Gastroesophageal sphincter (tissue), 4 donors: Measurements from ENCODE around the gene VLDLR. TPM values are rescaled to one million over a fixed set of nuclear protein-coding genes. Genes with fewer than 3 reads are reported as not detected.
A peak's percentile ranks its signal among the peaks of the same experiment; 100 is the strongest.

Experiments used
- ATAC-seq: fragments of 150-250 bp; one replicate; pipeline ENCODE4 v1.9.1; 2016; ENCODE audit warnings: mild to moderate bottlenecking, moderate library complexity
- H3K27ac ChIP-seq, 4 donors: fragments of 200-600 bp; sonication (generic) in 3 of 4; 1 replicate in 3 of 4; 2 replicates in 1 of 4; pipeline ENCODE4 v1.5.1; 2016 to 2019
- H3K27me3 ChIP-seq: fragments of 200-600 bp; sonication (generic); one replicate; pipeline ENCODE4 v1.5.1; 2019
- H3K36me3 ChIP-seq, 2 donors: fragments of 200-600 bp; sonication (generic); one replicate each; pipeline ENCODE4 v1.5.1; 2019; ENCODE audit warnings: control low read depth in 1 of 2
- H3K4me1 ChIP-seq, 3 donors: fragments of 200-600 bp; sonication (generic); 1 replicate in 2 of 3; 2 replicates in 1 of 3; pipeline ENCODE4 v1.5.1; 2016 to 2019; ENCODE audit warnings: control low read depth in 2 of 3
- H3K4me3 ChIP-seq, 2 donors: fragments of 200-600 bp; sonication (generic); one replicate each; pipeline ENCODE4 v1.5.1; 2019; ENCODE audit warnings: mild to moderate bottlenecking in 1 of 2, moderate library complexity in 1 of 2
- H3K9me3 ChIP-seq, 3 donors: fragments of 200-600 bp; sonication (generic); one replicate each; pipeline ENCODE4 v1.5.1; 2017 to 2019; ENCODE audit warnings: control low read depth in 2 of 3
- EP300 ChIP-seq: sonication (generic); formaldehyde crosslinking; IDR thresholded peaks from one replicate; pipeline ENCODE4 v1.6.1; 2017; ENCODE audit warnings: antibody characterized with exemption, mild to moderate bottlenecking
- POLR2A ChIP-seq, 2 donors: fragments of 450-650 bp; IDR thresholded peaks; one replicate each; pipeline ENCODE4 v1.6.1; 2017; ENCODE audit warnings: antibody characterized with exemption in 2 of 2, mild to moderate bottlenecking in 2 of 2, moderate library complexity in 1 of 2
- POLR2AphosphoS5 ChIP-seq: sonication (generic); formaldehyde crosslinking; IDR thresholded peaks from one replicate; pipeline ENCODE4 v1.6.1; 2017; ENCODE audit warnings: antibody characterized with exemption
- WGBS, 2 donors: methylation state at CpG; one replicate each; pipeline ENCODE4 v1.1.5; 2018; ENCODE audit warnings: low coverage in 1 of 2; 5-methylcytosine and 5-hydroxymethylcytosine counted together
- total RNA-seq, 4 donors: library from RNA; depleted of rRNA; stranded (reverse); fragments of >200 nt; gene quantifications; one replicate each; pipeline ENCODE4 v1.1.0, GENCODE V29; 2016
- TF ChIP-seq, protein P1 (sequence below), 4 experiments: fragments of 200-600 bp in 2 of 4; fragments of 450-650 bp in 2 of 4; sonication (generic) in 1 of 4; IDR thresholded peaks; one replicate each; pipeline ENCODE4 v1.5.1; 2017 to 2019; ENCODE audit warnings: antibody characterized with exemption in 4 of 4, mild to moderate bottlenecking in 2 of 4, moderate library complexity in 2 of 4

VLDLR gene
- total RNA-seq, 4 donors from 2014 or later, result 19.0 to 26.3 (median 20.8) TPM

DNA sequence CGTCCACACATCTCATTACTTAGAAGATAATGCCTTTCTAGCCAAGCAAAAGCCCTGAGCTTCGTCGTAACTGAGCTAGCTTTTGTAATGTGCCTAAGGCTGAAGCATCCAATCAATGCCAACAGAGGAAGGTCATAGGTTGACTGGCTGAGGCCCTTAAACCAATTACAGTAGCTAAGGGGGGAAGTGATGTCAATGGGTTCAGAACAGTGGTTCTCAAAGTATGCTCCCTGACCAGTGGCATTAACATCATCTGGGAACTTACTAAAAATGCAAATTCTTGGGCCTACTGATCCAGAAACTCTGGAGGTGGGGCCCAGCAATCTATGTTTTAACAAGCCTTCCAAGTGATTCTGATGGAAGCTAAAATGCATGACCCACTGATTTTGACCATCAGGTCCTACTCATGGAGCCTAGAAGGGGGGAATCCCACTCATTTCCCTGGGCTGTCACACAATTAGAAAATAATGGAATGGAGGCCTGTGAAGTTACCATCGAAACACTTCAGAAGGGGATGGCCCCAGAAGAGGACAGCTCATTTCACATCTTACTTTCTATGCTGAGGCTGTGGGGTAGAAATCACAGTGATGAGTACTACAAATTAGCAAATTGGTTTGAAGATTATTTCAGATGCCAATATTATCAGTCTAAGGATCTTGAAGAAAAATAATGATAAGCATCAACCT lies 4.8 kb upstream of the VLDLR start:
- TF ChIP-seq POLR2A (IDR thresholded peaks at IDR 0.05) (no peak), POLR2AphosphoS5 (no peak), EP300 (no peak)
- TF ChIP-seq, protein P1, sequence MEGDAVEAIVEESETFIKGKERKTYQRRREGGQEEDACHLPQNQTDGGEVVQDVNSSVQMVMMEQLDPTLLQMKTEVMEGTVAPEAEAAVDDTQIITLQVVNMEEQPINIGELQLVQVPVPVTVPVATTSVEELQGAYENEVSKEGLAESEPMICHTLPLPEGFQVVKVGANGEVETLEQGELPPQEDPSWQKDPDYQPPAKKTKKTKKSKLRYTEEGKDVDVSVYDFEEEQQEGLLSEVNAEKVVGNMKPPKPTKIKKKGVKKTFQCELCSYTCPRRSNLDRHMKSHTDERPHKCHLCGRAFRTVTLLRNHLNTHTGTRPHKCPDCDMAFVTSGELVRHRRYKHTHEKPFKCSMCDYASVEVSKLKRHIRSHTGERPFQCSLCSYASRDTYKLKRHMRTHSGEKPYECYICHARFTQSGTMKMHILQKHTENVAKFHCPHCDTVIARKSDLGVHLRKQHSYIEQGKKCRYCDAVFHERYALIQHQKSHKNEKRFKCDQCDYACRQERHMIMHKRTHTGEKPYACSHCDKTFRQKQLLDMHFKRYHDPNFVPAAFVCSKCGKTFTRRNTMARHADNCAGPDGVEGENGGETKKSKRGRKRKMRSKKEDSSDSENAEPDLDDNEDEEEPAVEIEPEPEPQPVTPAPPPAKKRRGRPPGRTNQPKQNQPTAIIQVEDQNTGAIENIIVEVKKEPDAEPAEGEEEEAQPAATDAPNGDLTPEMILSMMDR (IDR thresholded peaks at IDR 0.05), result no peak
- 88 to 94% methylated on average over 2 to 3 of the region's 4 CpGs for WGBS, 2 donors
- Histone ChIP-seq H3K9me3 (no peaks in the 10 kb centered on the region), H3K36me3 (no peaks in the 10 kb centered on the region), H3K27ac (no peak overlapping the region), H3K27me3 (no peaks in the 10 kb centered on the region), H3K4me1 (peaks cover 0 to 16% (median 0%) of the 10 kb centered on the region in 3 donors), H3K4me3 (no peak overlapping the region)
- ATAC-seq, result no peak

DNA sequence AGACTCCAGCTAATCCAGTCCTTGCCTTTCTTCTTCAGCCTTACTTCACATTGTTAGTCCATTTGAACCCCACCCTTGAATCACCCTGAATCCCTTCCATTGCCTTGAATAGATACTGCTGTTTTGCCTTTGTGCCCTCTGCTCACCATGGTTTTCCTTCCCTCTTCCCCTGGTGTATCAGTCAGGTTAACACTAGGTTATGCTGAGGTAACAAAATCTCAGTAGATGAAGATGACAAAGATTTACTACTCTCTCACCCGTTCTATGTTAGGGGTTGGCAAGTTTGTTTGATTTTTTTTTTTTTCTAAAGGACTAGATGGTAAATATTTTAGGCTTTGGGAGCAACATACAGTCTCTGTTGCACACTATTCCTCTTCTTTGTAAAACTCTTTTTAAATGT lies 3.3 kb upstream of the VLDLR start:
- H3K9me3 ChIP-seq, result no peaks in the 10 kb centered on the region
- H3K27me3 ChIP-seq, result no peaks in the 10 kb centered on the region
- WGBS, 2 donors, result 88% methylated on average over 1 of the region's 1 CpG; no CpG with 5 or more reads in 1 of the 2 donors
- no peak overlapping the region for H3K27ac ChIP-seq
- H3K4me1 ChIP-seq, result peaks cover 0 to 23% (median 0%) of the 10 kb centered on the region in 3 donors
- no peaks in the 10 kb centered on the region for H3K36me3 ChIP-seq
- no peak for ATAC-seq
- H3K4me3 ChIP-seq, result no peak overlapping the region
- TF ChIP-seq, protein P1 (IDR thresholded peaks at IDR 0.05), result no peak
- no peak for TF ChIP-seq POLR2AphosphoS5
- no peak for TF ChIP-seq EP300
- TF ChIP-seq POLR2A (IDR thresholded peaks at IDR 0.05), result no peak

DNA sequence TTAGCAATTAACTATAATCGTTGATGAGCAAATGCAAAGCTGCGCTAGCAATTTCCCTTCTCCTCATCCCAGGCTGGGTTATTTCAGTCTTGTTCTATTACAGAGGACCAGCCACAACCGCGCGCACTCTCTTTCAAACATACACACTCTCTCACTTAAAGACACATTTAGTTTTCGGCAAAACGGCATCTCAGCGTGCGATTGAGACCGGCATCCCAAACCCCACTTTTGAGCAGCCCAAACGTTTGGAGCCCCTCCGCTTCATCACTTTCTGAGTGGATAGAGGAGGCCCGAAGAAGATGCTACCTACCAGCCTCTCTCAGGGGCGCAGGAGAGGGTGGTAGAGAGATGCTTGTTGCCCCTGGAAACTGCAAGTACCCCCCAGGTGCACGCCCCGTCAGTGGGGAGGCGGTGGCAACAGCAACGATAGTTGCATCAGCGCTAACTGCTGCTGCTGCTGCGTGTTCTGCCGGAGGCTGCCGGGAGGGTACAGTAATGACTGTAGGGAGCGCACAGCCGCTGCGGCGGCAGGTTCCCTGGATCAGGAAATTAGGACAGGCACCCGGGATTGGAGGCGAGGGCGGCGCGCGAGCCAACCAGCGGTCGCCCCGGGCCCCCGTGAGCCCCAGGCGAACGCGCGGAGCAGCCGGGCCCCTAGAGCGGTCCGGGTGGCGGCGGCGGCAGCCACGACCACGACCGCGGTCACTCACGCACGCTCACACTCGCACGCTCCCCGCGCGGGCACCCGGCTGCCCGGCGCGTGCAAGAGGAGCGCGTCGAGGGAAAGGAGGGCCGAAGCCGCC lies 467 bp upstream of the VLDLR start:
- Histone ChIP-seq H3K9me3 (no peaks in the 10 kb centered on the region), H3K27me3 (no peaks in the 10 kb centered on the region), H3K4me1 (peaks cover 0 to 42% (median 0%) of the 10 kb centered on the region in 3 donors), H3K4me3 (peak overlapping the region; percentile 87 to 89), H3K36me3 (no peaks in the 10 kb centered on the region), H3K27ac (peak overlapping the region; percentile 56 to 92 (median 86))
- peak; percentile 87 for ATAC-seq
- TF ChIP-seq EP300, result no peak
- peak; percentile 74 for TF ChIP-seq POLR2AphosphoS5
- TF ChIP-seq, protein P1 (IDR thresholded peaks at IDR 0.05), result peak in 3 of 4 experiments; percentile 42 to 48 (median 45)
- TF ChIP-seq POLR2A (IDR thresholded peaks at IDR 0.05), result peak; percentile 24 to 32
- 0 to 17% methylated on average over 5 to 7 of the region's 66 CpGs for whole genome bisulfite sequencing, 2 donors

DNA sequence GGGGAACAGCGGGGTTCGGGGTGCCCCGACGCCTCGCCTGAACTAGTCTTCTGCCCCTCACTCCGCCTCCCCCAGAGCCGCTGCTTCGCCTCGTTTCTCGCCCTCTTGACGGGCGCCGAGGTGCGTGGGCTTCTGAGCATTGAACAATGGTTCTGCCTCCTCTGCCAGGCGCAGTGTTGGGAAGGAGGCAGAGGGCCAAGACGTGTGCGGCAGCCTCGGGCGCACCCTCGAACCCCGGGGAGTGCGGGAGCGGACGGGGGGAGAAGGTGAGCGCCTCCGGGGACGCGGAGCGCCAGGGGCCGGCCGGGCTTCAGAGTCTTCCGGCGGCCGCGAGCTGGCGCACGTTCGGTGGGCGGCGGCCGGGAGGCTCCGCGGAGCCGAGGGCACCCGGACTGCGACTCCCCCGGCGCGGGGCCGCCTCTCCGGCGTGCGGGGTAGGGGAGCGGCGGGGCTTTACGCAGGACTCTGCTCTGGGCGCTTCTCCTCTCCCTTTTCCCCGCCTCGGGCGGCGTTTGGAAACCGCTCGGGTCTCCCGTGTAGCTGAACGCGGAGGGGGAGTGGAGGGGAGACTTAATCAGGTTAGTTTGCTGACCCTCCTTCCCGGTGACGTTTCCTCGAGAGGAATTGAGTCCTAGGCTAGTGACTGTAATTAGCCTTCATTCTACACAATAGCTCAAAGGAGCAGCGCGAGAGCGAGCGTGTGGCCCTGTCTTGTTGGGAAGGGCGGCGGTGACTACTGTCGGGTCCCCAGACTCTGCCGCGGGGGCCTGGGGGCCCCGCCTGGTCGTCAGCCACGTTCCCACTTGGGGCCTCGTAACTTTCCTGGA lies 1.1 kb downstream of the VLDLR start:
- Histone ChIP-seq H3K4me1 (peaks cover 0 to 42% (median 0%) of the 10 kb centered on the region in 3 donors), H3K9me3 (no peaks in the 10 kb centered on the region), H3K4me3 (peak overlapping the region; percentile 87 to 89), H3K27ac (peak overlapping the region; percentile 56 to 92 (median 86)), H3K36me3 (no peaks in the 10 kb centered on the region), H3K27me3 (no peaks in the 10 kb centered on the region)
- TF ChIP-seq, protein P1 (IDR thresholded peaks at IDR 0.05), result no peak
- TF ChIP-seq EP300, result no peak
- TF ChIP-seq POLR2A (IDR thresholded peaks at IDR 0.05), result no peak
- TF ChIP-seq POLR2AphosphoS5, result no peak
- no CpG with 5 or more reads among the region's 82 CpGs for WGBS, 2 donors
- peak; percentile 22 for ATAC-seq
